Measurements from ENCODE around the gene FSTL5.

FSTL5 gene

DNA sequence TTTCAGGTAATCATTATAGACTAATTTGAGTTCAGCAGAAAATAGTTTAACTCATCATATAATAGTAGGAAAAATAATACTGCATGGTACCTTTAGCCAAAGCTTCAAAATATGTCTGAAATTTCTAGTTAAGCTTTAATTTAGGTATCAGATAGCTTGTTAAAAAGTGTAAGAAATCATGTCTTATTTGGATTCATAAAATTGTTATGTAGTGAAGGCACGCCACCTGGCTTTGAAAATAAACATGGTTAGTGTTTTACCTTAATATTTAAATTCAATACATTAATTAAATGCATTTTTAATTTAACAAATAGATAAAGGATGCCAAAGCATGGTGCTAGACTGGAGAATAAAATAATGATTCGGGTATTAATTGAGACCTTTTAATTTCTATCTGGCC is 211.4 kb downstream of the FSTL5 start:
- no peaks in the 10 kb centered on the region for H3K9me2 ChIP-seq (replicated peaks; ENCODE audit: insufficient read depth, low read length)
- no peaks in the 10 kb centered on the region for H3F3A ChIP-seq (ENCODE audit: insufficient read depth, low read length)
- no peak overlapping the region for H3K4me2 ChIP-seq (ENCODE audit: low read depth, low read length)
- H3K79me2 ChIP-seq (ENCODE audit: low read length), result no peaks in the 10 kb centered on the region
- no peaks in the 10 kb centered on the region for H4K20me1 ChIP-seq (ENCODE audit: insufficient read depth, low read length)
- no peak overlapping the region for H3K27ac ChIP-seq (ENCODE audit: low read length)
- H2AFZ ChIP-seq (ENCODE audit: low read length), result no peak overlapping the region
- no peaks in the 10 kb centered on the region for H3K36me3 ChIP-seq (replicated peaks; ENCODE audit: insufficient read depth, low read length)
- no peak overlapping the region for H3K9ac ChIP-seq (ENCODE audit: low read length)
- H3K27me3 ChIP-seq (replicated peaks; ENCODE audit: insufficient read depth, low read length), result no peaks in the 10 kb centered on the region
- no peak overlapping the region for H3K4me3 ChIP-seq (ENCODE audit: low read length)
- no peaks in the 10 kb centered on the region for H3K9me3 ChIP-seq (replicated peaks; ENCODE audit: insufficient read depth, low read length)
- no peak for DNase-seq
- no peaks in the 10 kb centered on the region for H3K4me1 ChIP-seq (ENCODE audit: low read length)
- TF ChIP-seq, protein P1, sequence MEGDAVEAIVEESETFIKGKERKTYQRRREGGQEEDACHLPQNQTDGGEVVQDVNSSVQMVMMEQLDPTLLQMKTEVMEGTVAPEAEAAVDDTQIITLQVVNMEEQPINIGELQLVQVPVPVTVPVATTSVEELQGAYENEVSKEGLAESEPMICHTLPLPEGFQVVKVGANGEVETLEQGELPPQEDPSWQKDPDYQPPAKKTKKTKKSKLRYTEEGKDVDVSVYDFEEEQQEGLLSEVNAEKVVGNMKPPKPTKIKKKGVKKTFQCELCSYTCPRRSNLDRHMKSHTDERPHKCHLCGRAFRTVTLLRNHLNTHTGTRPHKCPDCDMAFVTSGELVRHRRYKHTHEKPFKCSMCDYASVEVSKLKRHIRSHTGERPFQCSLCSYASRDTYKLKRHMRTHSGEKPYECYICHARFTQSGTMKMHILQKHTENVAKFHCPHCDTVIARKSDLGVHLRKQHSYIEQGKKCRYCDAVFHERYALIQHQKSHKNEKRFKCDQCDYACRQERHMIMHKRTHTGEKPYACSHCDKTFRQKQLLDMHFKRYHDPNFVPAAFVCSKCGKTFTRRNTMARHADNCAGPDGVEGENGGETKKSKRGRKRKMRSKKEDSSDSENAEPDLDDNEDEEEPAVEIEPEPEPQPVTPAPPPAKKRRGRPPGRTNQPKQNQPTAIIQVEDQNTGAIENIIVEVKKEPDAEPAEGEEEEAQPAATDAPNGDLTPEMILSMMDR (IDR thresholded peaks at IDR 0.05; ENCODE audit: low read length), result no peak
- TF ChIP-seq EZH2phosphoT487 (IDR thresholded peaks at IDR 0.05; ENCODE audit: low read length) (no peak), EZH2 (optimal IDR thresholded peaks at IDR 0.05; ENCODE audit: low read depth, low read length) (no peak)

- H3K4me2 ChIP-seq (ENCODE audit: low read depth, low read length), result no peak overlapping the region
- H3K4me1 ChIP-seq (ENCODE audit: low read length), result no peaks in the 10 kb centered on the region
- no peaks in the 10 kb centered on the region for H3K79me2 ChIP-seq (ENCODE audit: low read length)
- TF ChIP-seq EZH2 (optimal IDR thresholded peaks at IDR 0.05; ENCODE audit: low read depth, low read length) (no peak), EZH2phosphoT487 (IDR thresholded peaks at IDR 0.05; ENCODE audit: low read length) (no peak)
- TF ChIP-seq, protein P1 (IDR thresholded peaks at IDR 0.05; ENCODE audit: low read length), result no peak
- DNase-seq, result no peak
- no peak overlapping the region for H3K9ac ChIP-seq (ENCODE audit: low read length)
- no peaks in the 10 kb centered on the region for H3K27me3 ChIP-seq (replicated peaks; ENCODE audit: insufficient read depth, low read length)
- no peaks in the 10 kb centered on the region for H4K20me1 ChIP-seq (ENCODE audit: insufficient read depth, low read length)
- no peak overlapping the region for H3K4me3 ChIP-seq (ENCODE audit: low read length)
- no peak overlapping the region for H3K27ac ChIP-seq (ENCODE audit: low read length)
- H2AFZ ChIP-seq (ENCODE audit: low read length), result no peak overlapping the region
- H3K36me3 ChIP-seq (replicated peaks; ENCODE audit: insufficient read depth, low read length), result no peaks in the 10 kb centered on the region
- no peaks in the 10 kb centered on the region for H3K9me3 ChIP-seq (replicated peaks; ENCODE audit: insufficient read depth, low read length)
- H3F3A ChIP-seq (ENCODE audit: insufficient read depth, low read length), result no peaks in the 10 kb centered on the region
- no peaks in the 10 kb centered on the region for H3K9me2 ChIP-seq (replicated peaks; ENCODE audit: insufficient read depth, low read length)
Measured at GRCh38 chr4:161949946-161950725, 213.7 kb downstream of the FSTL5 start.

DNA sequence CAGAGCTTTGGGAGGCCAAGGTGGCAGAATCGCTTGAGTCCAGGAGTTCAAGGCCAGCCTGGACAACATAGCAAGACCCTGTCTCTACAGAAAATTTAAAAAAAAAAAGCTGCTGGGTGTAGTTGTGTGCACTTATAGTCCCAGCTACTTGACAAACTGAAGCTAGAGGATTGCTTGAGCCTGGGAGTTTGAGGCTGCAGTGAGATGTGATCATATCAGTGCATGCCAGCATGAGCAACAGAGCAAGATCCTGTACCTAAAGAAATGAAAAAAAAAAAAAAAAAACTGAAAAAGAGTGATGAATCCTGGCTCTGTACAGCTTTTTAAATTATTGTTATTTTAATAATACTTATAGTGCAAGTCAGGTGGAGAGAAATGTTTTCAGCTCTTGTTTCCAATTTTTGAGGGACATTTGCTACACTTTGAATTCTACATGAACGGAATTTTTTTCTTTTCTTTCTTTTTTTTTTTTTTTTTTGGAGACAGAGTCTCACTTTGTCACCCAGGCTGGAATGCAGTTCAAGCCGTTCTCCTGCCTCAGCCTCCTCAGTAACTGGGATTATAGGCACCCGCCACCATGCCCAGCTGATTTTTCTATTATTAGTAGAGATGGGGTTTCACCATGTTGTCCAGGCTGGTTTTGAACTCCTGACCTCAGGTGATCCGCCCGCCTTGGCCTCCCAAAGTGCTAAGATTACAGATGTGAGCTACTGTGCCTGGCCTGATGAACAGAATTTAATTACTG is 215.6 kb downstream of the FSTL5 start:
- TF ChIP-seq EZH2 (optimal IDR thresholded peaks at IDR 0.05; ENCODE audit: low read depth, low read length) (no peak), EZH2phosphoT487 (IDR thresholded peaks at IDR 0.05; ENCODE audit: low read length) (no peak)
- TF ChIP-seq, protein P1 (IDR thresholded peaks at IDR 0.05; ENCODE audit: low read length), result no peak
- H3K27ac ChIP-seq (ENCODE audit: low read length), result no peak overlapping the region

More for the DNA sequence above, 215.6 kb downstream of the FSTL5 start:
- Histone ChIP-seq H3F3A (ENCODE audit: insufficient read depth, low read length) (no peaks in the 10 kb centered on the region), H3K9ac (ENCODE audit: low read length) (no peak overlapping the region), H3K4me2 (ENCODE audit: low read depth, low read length) (no peak overlapping the region), H3K4me3 (ENCODE audit: low read length) (no peak overlapping the region), H3K79me2 (ENCODE audit: low read length) (no peaks in the 10 kb centered on the region), H4K20me1 (ENCODE audit: insufficient read depth, low read length) (no peaks in the 10 kb centered on the region), H3K9me2 (replicated peaks; ENCODE audit: insufficient read depth, low read length) (no peaks in the 10 kb centered on the region), H3K4me1 (ENCODE audit: low read length) (no peaks in the 10 kb centered on the region), H3K27me3 (replicated peaks; ENCODE audit: insufficient read depth, low read length) (no peaks in the 10 kb centered on the region), H3K36me3 (replicated peaks; ENCODE audit: insufficient read depth, low read length) (no peaks in the 10 kb centered on the region), H3K9me3 (replicated peaks; ENCODE audit: insufficient read depth, low read length) (no peaks in the 10 kb centered on the region), H2AFZ (ENCODE audit: low read length) (no peak overlapping the region)
- DNase-seq, result no peak
